ENCODE results near the gene NOPCHAP1. TPM values are rescaled to one million over a fixed set of nuclear protein-coding genes. Genes with fewer than 3 reads are reported as not detected.

NOPCHAP1 gene
- total and polyA plus RNA-seq, 2 donors (not counting 1 experiment from before 2014, with no cell fraction given): 3.2 to 21.2 TPM

GRCh38 chr12:104973250-104973649 lies 12.9 kb upstream of the NOPCHAP1 start:
- H3K4me3 ChIP-seq (ENCODE audit: control extremely low read depth in 1 of 5, extremely low read depth in 1 of 5, insufficient read depth in 1 of 5, low read depth in 2 of 5, low read length in 4 of 5): no peak overlapping the region
- POLR2A ChIA-PET: interaction anchor here (0.7 kb wide), 1 partner anchor 30 kb away, joined by 3 read pairs; no protein-coding TSS in a partner anchor
- no peak for DNase-seq
- CTCF ChIA-PET: interaction anchor here (0.7 kb wide), 1 partner anchor 590 kb away, joined by 4 read pairs; no protein-coding TSS in a partner anchor
- WGBS (ENCODE audit: insufficient coverage): no CpG with 5 or more reads among the region's 5 CpGs
- Mint-ChIP-seq H3K9me3 (ENCODE audit: insufficient read depth) (no peaks in the 10 kb centered on the region), H3K27ac (no peak overlapping the region), H3K4me3 (no peak overlapping the region), H3K4me1 (peaks cover 31% of the 10 kb centered on the region), H3K27me3 (no peaks in the 10 kb centered on the region)
- H3K9me3 ChIP-seq (ENCODE audit: control extremely low read depth in 1 of 3, control insufficient read depth in 2 of 3, insufficient read depth in 1 of 3, low read length in 2 of 3): peaks cover 0 to 6% (median 0%) of the 10 kb centered on the region in 3 donors
- H3K79me2 ChIP-seq (ENCODE audit: control insufficient read depth, insufficient read depth, low read length): no peaks in the 10 kb centered on the region
- H3K9ac ChIP-seq (ENCODE audit: low read length): no peak overlapping the region
- H3K36me3 ChIP-seq (replicated peaks in 1 of 2; ENCODE audit: control extremely low read depth in 1 of 2, control insufficient read depth in 1 of 2, extremely low read depth in 1 of 2, insufficient read depth in 2 of 2, low read length in 1 of 2): no peaks in the 10 kb centered on the region
- H3K4me2 ChIP-seq (replicated peaks; ENCODE audit: low read depth, low read length, poor library complexity, severe bottlenecking): no peak overlapping the region
- H2AFZ ChIP-seq (ENCODE audit: insufficient read depth, low read depth, low read length, poor library complexity, severe bottlenecking): no peak overlapping the region
- H3K4me1 ChIP-seq (ENCODE audit: control insufficient read depth in 2 of 2, insufficient read depth in 2 of 2, low read length in 2 of 2): peaks cover 24 to 32% of the 10 kb centered on the region in 2 donors
- intact Hi-C loops (cut with micrococcal nuclease): loop anchor here (5.0 kb wide), 1 partner anchor 79 kb away; no protein-coding TSS in a partner anchor
- TF ChIP-seq CTCF (IDR thresholded peaks at IDR 0.05) (no peak), EZH2 (IDR thresholded peaks at IDR 0.05; ENCODE audit: borderline replicate concordance, insufficient read depth, low read depth, low read length, poor library complexity, severe bottlenecking) (no peak)
- H3K27ac ChIP-seq (ENCODE audit: low read length in 2 of 2): no peak overlapping the region
- ATAC-seq (ENCODE audit: low read depth): no peak
- H3K27me3 ChIP-seq (replicated peaks in 1 of 4; ENCODE audit: control extremely low read depth in 1 of 4, control insufficient read depth in 3 of 4, insufficient read depth in 4 of 4, low read length in 3 of 4): no peaks in the 10 kb centered on the region
- no peaks in the 10 kb centered on the region for H4K20me1 ChIP-seq (ENCODE audit: control insufficient read depth, insufficient read depth, low read length, poor library complexity, severe bottlenecking)

- H4K20me1 ChIP-seq (ENCODE audit: control insufficient read depth, insufficient read depth, low read length, poor library complexity, severe bottlenecking): no peaks in the 10 kb centered on the region
- H3K9me3 Mint-ChIP-seq (ENCODE audit: insufficient read depth): no peaks in the 10 kb centered on the region
- peak overlapping the region; percentile 71 to 76 for H3K27ac ChIP-seq (ENCODE audit: low read length in 2 of 2)
- H3K27me3 Mint-ChIP-seq: no peaks in the 10 kb centered on the region
- peak; percentile 99 for ATAC-seq (ENCODE audit: low read depth)
- peak overlapping the region; percentile 76 for H3K27ac Mint-ChIP-seq
- peaks cover 0 to 6% (median 0%) of the 10 kb centered on the region in 3 donors for H3K9me3 ChIP-seq (ENCODE audit: control extremely low read depth in 1 of 3, control insufficient read depth in 2 of 3, insufficient read depth in 1 of 3, low read length in 2 of 3)
- H3K36me3 ChIP-seq (replicated peaks in 1 of 2; ENCODE audit: control extremely low read depth in 1 of 2, control insufficient read depth in 1 of 2, extremely low read depth in 1 of 2, insufficient read depth in 2 of 2, low read length in 1 of 2): no peaks in the 10 kb centered on the region
- peaks cover 30% of the 10 kb centered on the region for H3K4me1 Mint-ChIP-seq
- peak overlapping the region in 1 of 5 experiments; percentile 7 for H3K4me3 ChIP-seq (ENCODE audit: control extremely low read depth in 1 of 5, extremely low read depth in 1 of 5, insufficient read depth in 1 of 5, low read depth in 2 of 5, low read length in 4 of 5)
- peak; percentile 92 for DNase-seq
- H3K4me1 ChIP-seq (ENCODE audit: control insufficient read depth in 2 of 2, insufficient read depth in 2 of 2, low read length in 2 of 2): peaks cover 24 to 32% of the 10 kb centered on the region in 2 donors
- peak overlapping the region; percentile 31 for H2AFZ ChIP-seq (ENCODE audit: insufficient read depth, low read depth, low read length, poor library complexity, severe bottlenecking)
- no peak overlapping the region for H3K9ac ChIP-seq (ENCODE audit: low read length)
- intact Hi-C loops (cut with micrococcal nuclease): loop anchor here (1.0 to 5.0 kb wide), 3 partner anchors 12 to 78 kb away; partner anchors contain the start of genes NOPCHAP1 and SLC41A2
- TF ChIP-seq CTCF (IDR thresholded peaks at IDR 0.05): no peak
- no peak for TF ChIP-seq EZH2 (IDR thresholded peaks at IDR 0.05; ENCODE audit: borderline replicate concordance, insufficient read depth, low read depth, low read length, poor library complexity, severe bottlenecking)
- 29% methylated on average over 5 of the region's 7 CpGs for WGBS (ENCODE audit: insufficient coverage)
- no peaks in the 10 kb centered on the region for H3K79me2 ChIP-seq (ENCODE audit: control insufficient read depth, insufficient read depth, low read length)
- CTCF ChIA-PET: interaction anchor here (2.5 kb wide), 1 partner anchor 11 kb away, joined by 5 read pairs; the partner anchor contains the start of gene NOPCHAP1
- H3K4me3 Mint-ChIP-seq: peak overlapping the region; percentile 69
- H3K27me3 ChIP-seq (replicated peaks in 1 of 4; ENCODE audit: control extremely low read depth in 1 of 4, control insufficient read depth in 3 of 4, insufficient read depth in 4 of 4, low read length in 3 of 4): no peaks in the 10 kb centered on the region
- POLR2A ChIA-PET: interaction anchor here (0.5 to 1.7 kb wide), 3 partner anchors 16 to 404 kb away, joined by 3 to 6 read pairs (median 4); partner anchors contain the start of gene SLC41A2
- peak overlapping the region; percentile 55 for H3K4me2 ChIP-seq (replicated peaks; ENCODE audit: low read depth, low read length, poor library complexity, severe bottlenecking)
Observed at GRCh38 chr12:104974626-104975290, 11.4 kb upstream of the NOPCHAP1 start.

Data from B cell (primary cell).